Activated naive CD8-positive, alpha-beta T cell treated with anti-CD3 and anti-CD28 coated beads, Interleukin-2, amount 10 ng/mL, durations not matched to agents 7 days and 5 days (primary cell): ENCODE results near the gene ANKRD13C. TPM values are rescaled to one million over a fixed set of nuclear protein-coding genes. Genes with fewer than 3 reads are reported as not detected.

Experiments used
- ATAC-seq: fragments of 150-1000 bp; cut with Tn5 transposase; one replicate; pipeline ENCODE4 v1.10.0; 2021; ENCODE audit warnings: low read depth, moderate library complexity
- POLR2A ChIA-PET: fragments of 350-600 bp; sonication (Branson Sonifier 250); formaldehyde crosslinking; loops from one replicate; lab custom pipeline; 2021; ENCODE audit warnings: antibody characterized with exemption; lab: Charles Lee
- DNase-seq: peaks from one replicate; pipeline ENCODE4 v3.0.0; 2021
- H3K27ac Mint-ChIP-seq: one replicate; pipeline ENCODE4 v1.8.0; 2022; ENCODE audit warnings: mild to moderate bottlenecking, mixed read lengths
- H3K27me3 Mint-ChIP-seq: one replicate; pipeline ENCODE4 v1.8.0; 2022; ENCODE audit warnings: mild to moderate bottlenecking, moderate library complexity, mixed read lengths
- H3K36me3 Mint-ChIP-seq: one replicate; pipeline ENCODE4 v1.8.0; 2021; ENCODE audit warnings: mild to moderate bottlenecking, mixed read lengths
- H3K4me1 Mint-ChIP-seq: one replicate; pipeline ENCODE4 v1.8.0; 2021; ENCODE audit warnings: mixed read lengths
- H3K4me3 Mint-ChIP-seq: one replicate; pipeline ENCODE4 v1.8.0; 2022; ENCODE audit warnings: mild to moderate bottlenecking, moderate library complexity, mixed read lengths
- H3K9me3 Mint-ChIP-seq: one replicate; pipeline ENCODE4 v1.8.0; 2021; ENCODE audit warnings: mixed read lengths
- total RNA-seq, 2 experiments: library from RNA; stranded (reverse); gene quantifications; one replicate each; pipeline ENCODE4 v1.2.3, GENCODE V29; 2021

Gene ANKRD13C
- total RNA-seq, 2 experiments from 2014 or later, result 25.9 to 28.1 TPM

DNA sequence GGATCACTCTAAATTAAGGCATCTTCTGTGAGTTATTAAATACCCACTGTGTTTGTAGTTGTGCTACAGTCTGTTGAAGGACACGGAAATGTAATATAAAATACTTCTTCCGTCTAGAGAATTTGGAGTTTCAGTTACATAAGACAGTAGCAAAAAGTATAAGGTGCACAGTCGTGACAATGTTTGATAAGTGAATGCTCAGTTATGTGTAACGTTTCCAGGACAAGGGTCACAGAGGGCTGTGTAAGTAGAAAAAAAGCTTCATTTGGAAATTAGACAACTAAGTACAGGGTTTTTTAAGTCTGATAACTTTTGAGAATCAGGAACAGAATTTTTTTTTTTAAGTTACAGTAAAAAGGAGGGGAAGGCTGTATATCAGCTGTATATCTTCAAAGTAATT is 105.8 kb downstream of the ANKRD13C start:
- peaks cover 20% of the 10 kb centered on the region for H3K4me1 Mint-ChIP-seq
- ATAC-seq (no peak), DNase-seq (no peak)
- no peaks in the 10 kb centered on the region for H3K9me3 Mint-ChIP-seq
- H3K4me3 Mint-ChIP-seq, result no peak overlapping the region
- no peaks in the 10 kb centered on the region for H3K27me3 Mint-ChIP-seq
- H3K27ac Mint-ChIP-seq, result no peak overlapping the region
- POLR2A ChIA-PET, result no interaction called here
- peaks cover 49% of the 10 kb centered on the region for H3K36me3 Mint-ChIP-seq

DNA sequence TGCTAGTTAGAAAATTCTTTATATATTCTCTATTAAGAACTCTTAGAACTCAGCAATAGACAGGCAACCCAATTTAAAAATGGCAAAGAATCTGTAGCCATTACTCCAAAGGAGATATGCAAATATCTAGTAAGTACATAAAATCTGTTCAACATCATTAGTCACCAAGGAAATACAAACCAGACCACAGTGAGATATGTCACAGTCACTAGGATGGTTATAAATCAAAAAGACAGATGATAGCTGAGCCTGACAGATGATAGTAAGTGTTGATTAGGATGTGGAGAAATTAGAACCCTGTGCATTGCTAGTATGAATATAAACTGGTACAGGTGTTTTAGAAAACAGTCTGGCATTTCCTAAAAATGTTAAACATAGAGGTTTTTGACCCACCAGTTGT is 106.8 kb downstream of the ANKRD13C start:
- Mint-ChIP-seq H3K36me3 (peaks cover 56% of the 10 kb centered on the region), H3K27me3 (no peaks in the 10 kb centered on the region), H3K4me1 (peaks cover 20% of the 10 kb centered on the region), H3K4me3 (no peak overlapping the region), H3K27ac (no peak overlapping the region), H3K9me3 (no peaks in the 10 kb centered on the region)
- no peak for DNase-seq
- POLR2A ChIA-PET, result no interaction called here
- peak; percentile 45 for ATAC-seq

DNA sequence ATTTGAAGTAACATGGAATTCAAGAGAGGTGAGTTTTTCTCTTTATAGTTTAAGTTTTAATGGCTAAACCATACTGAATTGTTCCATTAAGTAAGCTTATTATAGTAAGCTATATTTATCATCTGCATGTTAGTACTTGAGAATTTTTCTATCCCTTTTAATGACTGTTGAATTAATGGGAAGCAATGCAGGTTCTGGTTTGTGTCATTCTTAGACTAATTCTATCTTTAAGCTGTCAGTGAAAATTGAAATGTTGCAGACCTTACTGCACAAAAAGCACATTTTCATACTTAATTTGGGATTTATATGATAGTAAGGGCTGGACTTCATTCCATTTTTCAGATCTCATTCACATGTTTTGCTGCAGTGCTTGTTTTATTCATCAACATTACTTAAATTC is 107.4 kb downstream of the ANKRD13C start:
- no peaks in the 10 kb centered on the region for H3K27me3 Mint-ChIP-seq
- no peak overlapping the region for H3K4me3 Mint-ChIP-seq
- H3K36me3 Mint-ChIP-seq, result peaks cover 55% of the 10 kb centered on the region
- DNase-seq (no peak), ATAC-seq (no peak)
- POLR2A ChIA-PET, result no interaction called here
- peak overlapping the region; percentile 28 for H3K27ac Mint-ChIP-seq
- H3K4me1 Mint-ChIP-seq, result peaks cover 20% of the 10 kb centered on the region
- no peaks in the 10 kb centered on the region for H3K9me3 Mint-ChIP-seq

DNA sequence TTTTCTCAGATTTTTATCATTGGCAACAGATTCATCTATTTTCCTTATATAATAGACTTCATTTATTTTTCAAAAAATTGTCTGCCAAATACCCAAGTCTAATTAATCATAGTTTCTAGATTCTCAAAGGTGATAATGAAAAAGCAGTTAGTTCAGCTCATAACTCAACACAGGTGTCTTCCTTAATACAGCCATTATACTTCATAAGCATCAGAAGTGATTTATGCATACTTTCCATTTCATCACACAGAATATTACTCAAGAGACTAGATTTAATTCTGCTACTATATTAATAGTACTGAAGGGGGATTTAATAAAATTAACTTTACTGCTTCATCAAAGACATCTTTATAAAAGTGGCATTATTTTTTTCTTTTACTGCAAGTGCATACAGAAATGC is 114.6 kb downstream of the ANKRD13C start:
- H3K36me3 Mint-ChIP-seq, result peaks cover 41% of the 10 kb centered on the region
- DNase-seq (no peak), ATAC-seq (no peak)
- H3K4me3 Mint-ChIP-seq, result no peak overlapping the region
- peaks cover 6% of the 10 kb centered on the region for H3K4me1 Mint-ChIP-seq
- no peak overlapping the region for H3K27ac Mint-ChIP-seq
- no peaks in the 10 kb centered on the region for H3K27me3 Mint-ChIP-seq
- POLR2A ChIA-PET, result no interaction called here
- no peaks in the 10 kb centered on the region for H3K9me3 Mint-ChIP-seq

DNA sequence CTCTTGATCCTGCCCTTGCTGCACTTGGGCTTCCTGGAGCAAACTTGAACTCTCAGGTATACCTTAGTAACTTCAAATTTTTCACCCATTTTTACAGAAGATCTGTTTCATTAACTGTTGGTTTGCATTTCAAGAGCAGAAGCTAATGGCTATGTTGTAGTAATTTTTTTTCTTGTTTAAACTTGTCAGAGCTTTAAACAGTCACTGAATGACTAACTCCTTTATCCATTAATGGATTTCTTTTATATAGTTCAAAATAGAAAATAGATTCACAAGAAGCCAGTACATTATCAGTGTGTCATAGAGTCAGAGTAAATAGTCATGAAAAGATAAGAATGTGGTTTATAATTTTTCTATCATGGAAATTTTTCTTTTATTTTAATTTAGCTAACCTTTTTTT is 119.8 kb downstream of the ANKRD13C start:
- Mint-ChIP-seq H3K36me3 (peaks cover 21% of the 10 kb centered on the region), H3K9me3 (no peaks in the 10 kb centered on the region), H3K27ac (no peak overlapping the region), H3K4me1 (peaks cover 1% of the 10 kb centered on the region), H3K27me3 (no peaks in the 10 kb centered on the region), H3K4me3 (no peak overlapping the region)
- no peak for ATAC-seq
- POLR2A ChIA-PET, result interaction anchor here (1.3 kb wide), 1 partner anchor 14 kb away, joined by 3 read pairs; the partner anchor contains the start of gene SRSF11
- no peak for DNase-seq

DNA sequence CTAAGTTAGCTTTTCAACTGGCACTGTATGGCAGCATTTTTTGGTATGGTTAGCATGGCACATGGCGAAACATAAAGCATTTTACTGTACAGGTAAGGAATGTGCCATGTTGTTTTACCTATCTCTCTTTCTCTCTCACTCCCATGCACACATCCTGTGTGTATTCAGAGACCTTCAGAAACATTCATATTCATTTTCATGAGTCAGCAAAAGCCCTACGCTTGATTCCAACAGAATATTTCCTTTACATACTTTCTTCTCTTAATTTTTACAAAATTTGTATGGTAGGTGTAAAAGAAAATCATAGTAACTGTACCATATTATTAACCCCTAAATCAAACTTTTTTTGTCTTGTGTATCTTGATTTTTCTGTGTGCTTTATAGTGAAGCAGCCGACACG is 123.0 kb downstream of the ANKRD13C start:
- H3K36me3 Mint-ChIP-seq, result peaks cover 18% of the 10 kb centered on the region
- POLR2A ChIA-PET, result no interaction called here
- DNase-seq (no peak), ATAC-seq (no peak)
- H3K4me3 Mint-ChIP-seq, result no peak overlapping the region
- H3K27ac Mint-ChIP-seq, result no peak overlapping the region
- no peaks in the 10 kb centered on the region for H3K9me3 Mint-ChIP-seq
- no peaks in the 10 kb centered on the region for H3K27me3 Mint-ChIP-seq
- H3K4me1 Mint-ChIP-seq, result peaks cover 13% of the 10 kb centered on the region

DNA sequence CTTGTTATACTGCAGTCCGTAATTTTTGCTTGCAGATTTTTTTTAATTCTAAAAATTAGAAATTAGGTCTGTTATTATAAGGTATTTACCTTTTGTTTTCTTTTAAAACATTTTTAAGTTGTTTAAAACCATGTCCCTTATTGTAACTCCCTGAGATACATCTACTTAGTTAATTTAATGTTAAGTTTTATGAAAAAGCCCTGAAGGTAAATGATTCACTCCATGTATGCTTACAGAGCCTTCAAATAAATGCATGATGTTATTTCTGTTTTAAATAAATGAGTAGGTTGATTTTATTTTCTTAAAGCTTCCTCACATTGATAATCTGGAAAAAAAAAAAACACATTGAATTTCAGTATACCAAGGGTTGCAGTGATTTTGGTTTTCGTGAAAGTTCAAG is 125.9 kb downstream of the ANKRD13C start:
- H3K4me1 Mint-ChIP-seq, result peaks cover 29% of the 10 kb centered on the region
- H3K4me3 Mint-ChIP-seq, result no peak overlapping the region
- no peaks in the 10 kb centered on the region for H3K9me3 Mint-ChIP-seq
- H3K27ac Mint-ChIP-seq, result no peak overlapping the region
- peaks cover 18% of the 10 kb centered on the region for H3K36me3 Mint-ChIP-seq
- no peaks in the 10 kb centered on the region for H3K27me3 Mint-ChIP-seq
- DNase-seq (no peak), ATAC-seq (no peak)
- POLR2A ChIA-PET, result no interaction called here

DNA sequence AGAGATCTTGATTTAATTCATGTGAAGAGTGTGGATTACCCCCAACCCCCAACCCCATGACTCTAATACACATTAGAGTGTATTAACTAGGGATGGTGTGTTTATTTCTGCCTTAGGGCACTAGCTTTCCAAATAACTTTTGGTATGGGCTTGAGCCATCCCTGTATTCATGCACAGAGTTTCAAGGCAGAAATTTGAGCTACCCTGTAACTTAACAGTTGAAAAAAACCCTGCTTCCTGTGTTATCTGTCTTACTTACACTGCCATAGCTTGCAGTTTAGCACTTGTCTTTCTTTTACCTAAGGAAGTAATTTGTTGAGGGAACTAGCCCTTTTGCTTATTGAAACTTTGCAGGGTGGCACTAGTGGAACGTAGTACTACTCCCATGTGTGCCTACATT is 127.1 kb downstream of the ANKRD13C start:
- no peaks in the 10 kb centered on the region for H3K27me3 Mint-ChIP-seq
- POLR2A ChIA-PET, result interaction anchor here (0.9 to 1.4 kb wide), 2 partner anchors 127 to 854 kb away, joined by 3 to 4 read pairs; partner anchors contain the start of gene ANKRD13C
- peaks cover 39% of the 10 kb centered on the region for H3K4me1 Mint-ChIP-seq
- ATAC-seq, result peak; percentile 89
- H3K27ac Mint-ChIP-seq, result peak overlapping the region; percentile 74
- no peaks in the 10 kb centered on the region for H3K9me3 Mint-ChIP-seq
- H3K36me3 Mint-ChIP-seq, result peaks cover 23% of the 10 kb centered on the region
- peak overlapping the region; percentile 18 for H3K4me3 Mint-ChIP-seq
- DNase-seq, result no peak

DNA sequence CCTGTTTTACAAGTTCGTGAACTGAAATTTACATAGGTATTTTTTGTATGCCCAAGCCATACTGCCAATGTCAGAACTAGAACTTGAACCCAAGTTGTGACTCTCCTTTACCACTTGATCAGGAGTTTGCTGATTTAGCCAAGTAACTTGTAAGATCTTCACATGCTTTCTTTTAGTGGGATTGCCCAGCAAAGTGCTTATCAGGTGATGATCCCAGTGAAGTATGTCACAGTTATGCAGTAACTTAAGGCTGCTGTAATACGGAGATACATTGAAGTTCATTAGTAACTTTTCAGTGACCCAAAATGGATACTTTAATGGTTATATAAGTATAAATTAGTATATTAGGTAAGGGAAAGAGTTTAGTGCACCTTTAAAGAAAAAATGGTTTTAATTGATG is 129.6 kb downstream of the ANKRD13C start:
- H3K36me3 Mint-ChIP-seq, result peaks cover 17% of the 10 kb centered on the region
- no peaks in the 10 kb centered on the region for H3K27me3 Mint-ChIP-seq
- H3K4me1 Mint-ChIP-seq, result peaks cover 45% of the 10 kb centered on the region
- POLR2A ChIA-PET, result no interaction called here
- DNase-seq (no peak), ATAC-seq (no peak)
- H3K27ac Mint-ChIP-seq, result no peak overlapping the region
- no peak overlapping the region for H3K4me3 Mint-ChIP-seq
- no peaks in the 10 kb centered on the region for H3K9me3 Mint-ChIP-seq

DNA sequence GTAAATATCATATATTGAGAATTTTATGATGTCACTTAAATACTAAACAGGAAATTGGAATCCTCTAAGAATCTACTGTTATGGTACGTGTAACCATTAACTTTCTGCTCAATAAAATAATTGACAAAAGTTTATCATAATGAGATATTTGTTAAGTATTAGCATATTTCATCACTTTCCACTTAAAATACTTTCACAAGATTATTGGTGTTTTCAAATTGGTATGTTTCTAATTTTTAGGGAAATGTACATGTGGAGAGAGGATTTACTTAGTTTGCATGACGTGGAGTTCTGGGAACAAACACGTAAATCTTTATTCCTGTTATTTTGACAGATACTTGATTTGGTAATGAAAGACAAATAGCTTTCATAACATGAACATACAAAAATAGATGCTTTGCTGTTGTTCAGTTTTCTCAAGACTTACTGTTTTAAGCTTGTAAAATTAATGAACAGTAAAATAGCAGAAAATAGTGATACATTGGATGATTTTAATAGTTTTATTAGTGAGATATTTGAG is 131.7 kb downstream of the ANKRD13C start:
- no peaks in the 10 kb centered on the region for H3K27me3 Mint-ChIP-seq
- H3K4me1 Mint-ChIP-seq, result peaks cover 41% of the 10 kb centered on the region
- no peak for ATAC-seq
- H3K36me3 Mint-ChIP-seq, result peaks cover 15% of the 10 kb centered on the region
- no peak for DNase-seq
- no peaks in the 10 kb centered on the region for H3K9me3 Mint-ChIP-seq
- H3K4me3 Mint-ChIP-seq, result peak overlapping the region; percentile 90
- H3K27ac Mint-ChIP-seq, result peak overlapping the region; percentile 96
- POLR2A ChIA-PET, result interaction anchor here (4.4 kb wide), 1 partner anchor 14 kb away, joined by 86 read pairs; the partner anchor contains the start of gene LRRC40

DNA sequence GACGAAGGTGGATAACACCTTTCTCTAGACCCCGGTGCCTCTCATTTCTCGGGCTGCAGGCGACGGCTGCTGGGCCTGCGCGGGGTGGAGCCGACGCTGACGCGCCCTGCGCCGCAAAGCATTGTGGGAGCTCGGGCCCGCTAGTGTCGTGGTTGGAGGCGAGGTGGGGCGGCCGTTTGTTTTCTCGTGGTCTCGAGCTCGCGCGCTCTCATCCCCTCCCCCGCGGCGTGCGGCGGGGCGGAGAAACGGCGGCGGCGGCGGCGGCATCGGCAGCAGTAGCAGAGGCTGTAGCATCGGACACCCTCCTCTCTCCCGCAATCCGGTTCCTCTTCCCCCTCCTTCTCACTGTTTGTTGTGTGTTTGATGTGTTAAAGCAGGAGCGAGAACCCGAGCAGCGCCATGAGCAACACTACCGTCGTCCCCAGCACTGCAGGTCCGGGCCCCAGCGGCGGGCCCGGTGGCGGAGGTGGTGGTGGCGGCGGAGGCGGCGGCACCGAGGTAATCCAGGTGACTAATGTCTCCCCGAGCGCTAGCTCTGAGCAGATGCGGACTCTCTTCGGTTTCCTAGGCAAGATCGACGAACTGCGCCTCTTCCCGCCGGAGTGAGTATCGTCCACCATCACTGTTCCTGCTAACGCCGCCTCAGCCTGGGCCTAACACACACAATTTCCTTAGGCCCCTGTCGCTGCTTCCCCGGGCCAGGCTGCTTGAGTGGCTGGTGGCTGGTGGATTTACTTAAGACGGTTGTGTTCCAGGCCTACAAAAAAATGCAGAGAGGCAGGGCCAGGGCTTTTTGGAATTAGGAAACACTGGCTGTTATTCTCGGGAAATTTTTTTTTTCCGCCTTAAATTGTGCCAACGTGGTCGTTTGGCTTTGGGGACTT is 133.0 kb downstream of the ANKRD13C start, which contains the start of gene SRSF11:
Gene SRSF11 (plus strand): TSS at position 143 of the 884 bp plus-strand sequence. CDS start 257 bp downstream, at position 400.
- Mint-ChIP-seq H3K4me1 (peaks cover 36% of the 10 kb centered on the region), H3K9me3 (no peaks in the 10 kb centered on the region), H3K36me3 (peaks cover 20% of the 10 kb centered on the region), H3K27ac (peak within 1 kb of the TSS; percentile 96), H3K27me3 (no peaks in the 10 kb centered on the region), H3K4me3 (peak within 1 kb of the TSS; percentile 90)
- POLR2A ChIA-PET, result interaction anchor here (1.3 to 4.4 kb wide), 6 partner anchors 13 to 859 kb away, joined by 3 to 86 read pairs (median 6); partner anchors contain the start of genes ANKRD13C, CTH, LRRC40 and ZRANB2
- peak; percentile 97 for DNase-seq
- ATAC-seq, result peak; percentile 95

DNA sequence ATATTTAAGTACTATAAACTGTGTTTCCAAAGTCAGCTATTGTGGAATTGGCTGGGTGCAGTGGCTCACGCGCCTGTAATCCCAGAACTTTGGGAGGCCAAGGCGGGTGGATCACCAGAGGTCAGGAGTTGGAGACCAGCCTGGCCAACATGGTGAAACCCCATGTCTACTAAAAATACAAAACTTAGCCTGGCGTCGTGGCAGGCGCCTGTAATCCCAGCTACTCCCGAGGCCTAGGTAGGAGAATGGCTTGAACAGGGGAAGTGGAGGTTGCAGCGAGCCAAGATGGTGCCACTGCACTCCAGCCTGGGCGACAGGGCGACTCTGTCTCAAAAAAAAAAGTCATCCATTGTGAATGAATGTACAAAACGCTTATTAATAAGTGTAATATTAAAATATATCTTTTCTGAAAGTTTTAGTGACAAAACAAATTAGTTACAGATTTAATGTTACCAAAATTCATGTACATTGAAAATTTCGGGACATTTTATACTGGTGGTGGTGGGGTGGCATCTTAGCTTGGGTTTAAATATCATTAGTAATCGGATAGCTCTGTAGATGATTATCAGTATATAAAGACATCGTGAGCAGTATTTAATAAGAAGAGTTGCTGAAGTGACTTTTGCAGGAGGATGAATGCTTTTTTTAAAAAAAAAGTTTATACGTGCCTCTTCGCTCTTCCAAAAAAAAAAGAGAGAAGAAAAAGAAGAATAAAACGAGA is 133.8 kb downstream of the ANKRD13C start:
- Mint-ChIP-seq H3K27ac (peak overlapping the region; percentile 96), H3K36me3 (peaks cover 20% of the 10 kb centered on the region), H3K4me1 (peaks cover 34% of the 10 kb centered on the region), H3K4me3 (peak overlapping the region; percentile 90), H3K9me3 (no peaks in the 10 kb centered on the region), H3K27me3 (no peaks in the 10 kb centered on the region)
- DNase-seq (no peak), ATAC-seq (no peak)
- POLR2A ChIA-PET, result interaction anchor here (1.3 to 4.4 kb wide), 6 partner anchors 12 to 860 kb away, joined by 3 to 86 read pairs (median 6); partner anchors contain the start of genes ANKRD13C, CTH, LRRC40 and ZRANB2

DNA sequence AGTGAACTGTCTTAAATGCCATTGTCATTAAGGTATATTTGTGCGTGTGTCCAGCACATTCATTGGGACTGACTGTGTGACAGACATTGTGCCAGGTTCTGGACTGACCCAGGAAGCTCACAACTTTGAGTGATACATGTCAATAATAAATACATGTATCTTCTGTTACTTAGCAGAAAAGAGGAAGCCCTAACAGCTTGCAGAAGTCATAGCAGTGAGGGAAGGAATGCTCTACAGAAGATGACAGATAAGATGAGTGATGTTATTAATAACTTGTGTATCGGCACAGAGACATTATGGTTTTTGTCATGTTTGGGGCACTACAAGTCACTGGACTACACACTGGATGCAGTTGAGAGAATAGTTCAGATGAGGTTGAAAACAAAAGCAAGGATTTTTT is 134.5 kb downstream of the ANKRD13C start:
- ATAC-seq (no peak), DNase-seq (no peak)
- POLR2A ChIA-PET, result interaction anchor here (2.2 to 4.4 kb wide), 2 partner anchors 12 to 135 kb away, joined by 16 to 86 read pairs; partner anchors contain the start of genes ANKRD13C and LRRC40
- peak overlapping the region; percentile 78 for H3K27ac Mint-ChIP-seq
- peaks cover 20% of the 10 kb centered on the region for H3K36me3 Mint-ChIP-seq
- peak overlapping the region; percentile 51 for H3K4me3 Mint-ChIP-seq
- H3K9me3 Mint-ChIP-seq, result no peaks in the 10 kb centered on the region
- peaks cover 36% of the 10 kb centered on the region for H3K4me1 Mint-ChIP-seq
- H3K27me3 Mint-ChIP-seq, result no peaks in the 10 kb centered on the region
